DMS153 (cell line): ENCODE results near the gene FOXE3.
A peak's percentile ranks its signal among the peaks of the same experiment; 100 is the strongest.

Experiments used
- DNase-seq: peaks from one replicate; lab custom pipeline; 2025; lab: John Stamatoyannopoulos, UW

The FOXE3 gene

GRCh38 chr1:47435506-47436303 lies 19.6 kb downstream of the FOXE3 start:
- no peak for DNase-seq

- DNase-seq, result peak; percentile 70
Measured at GRCh38 chr1:47436304-47436978, 20.4 kb downstream of the FOXE3 start.

- DNase-seq, result peak; percentile 14
Measured at GRCh38 chr1:47436979-47437446, 20.9 kb downstream of the FOXE3 start.

- DNase-seq, result peak; percentile 90
Measured at GRCh38 chr1:47437447-47438164, 21.5 kb downstream of the FOXE3 start, which contains the start of gene FOXD2. Gene FOXD2, plus strand, starts transcription at chr1:47438044. Its CDS starts 92 bp downstream, at chr1:47438136.

- DNase-seq, result peak; percentile 14
Measured at GRCh38 chr1:47438165-47439016, 22.3 kb downstream of the FOXE3 start.

GRCh38 chr1:47439017-47439818 lies 23.1 kb downstream of the FOXE3 start:
- DNase-seq, result no peak

- no peak for DNase-seq
Measured at GRCh38 chr1:47439819-47440598, 23.9 kb downstream of the FOXE3 start.

GRCh38 chr1:47440599-47441081 lies 24.6 kb downstream of the FOXE3 start:
- no peak for DNase-seq

- no peak for DNase-seq
Measured at GRCh38 chr1:47441450-47442106, 25.5 kb downstream of the FOXE3 start.

- DNase-seq, result no peak
Measured at GRCh38 chr1:47442202-47442601, 26.1 kb downstream of the FOXE3 start.

- DNase-seq, result no peak
Measured at GRCh38 chr1:47442842-47443529, 26.9 kb downstream of the FOXE3 start.

GRCh38 chr1:47443530-47444296 lies 27.6 kb downstream of the FOXE3 start:
- DNase-seq, result no peak

GRCh38 chr1:47444297-47444561 lies 28.1 kb downstream of the FOXE3 start:
- no peak for DNase-seq

- DNase-seq, result peak; percentile 35
Measured at GRCh38 chr1:47444562-47445465, 28.7 kb downstream of the FOXE3 start.

GRCh38 chr1:47445823-47446550 lies 29.9 kb downstream of the FOXE3 start:
- DNase-seq, result no peak

GRCh38 chr1:47448462-47449222 lies 32.6 kb downstream of the FOXE3 start:
- no peak for DNase-seq
